IMR-90 (cell line): ENCODE data around the gene HMOX1. TPM values are rescaled to one million over a fixed set of nuclear protein-coding genes. Genes with fewer than 3 reads are reported as not detected.

ENCODE experiments used
- ATAC-seq: fragments of 200-7000 bp; cut with Tn5 transposase; 2 replicates; pipeline ENCODE4 v1.9.1; 2020; ENCODE audit warnings: low read depth, mild to moderate bottlenecking, moderate library complexity
- BruUV-seq: library from RNA; stranded (reverse); fragments of 400-500 nt; replicated peaks from 2 replicates; lab custom pipeline; 2021; lab: Mats Ljungman, UMichigan
- CTCF ChIA-PET: fragments of 300-600 bp; formaldehyde crosslinking; extraction: SDS; loops from one replicate; lab custom pipeline; 2021; ENCODE audit warnings: antibody characterized with exemption; lab: Yijun Ruan, JAX
- POLR2A ChIA-PET: fragments of 300-600 bp; sonication (Branson Sonifier 250); formaldehyde crosslinking; loops from one replicate; lab custom pipeline; 2022; ENCODE audit warnings: antibody characterized with exemption; ENCODE audit not compliant: unreplicated experiment; lab: Charles Lee
- DNase-seq: peaks from one replicate; pipeline ENCODE4 v3.0.0; 2013
- H2AFZ ChIP-seq: replicated peaks from 2 replicates; pipeline ENCODE3; 2013; ENCODE audit warnings: low read length, mild to moderate bottlenecking; ENCODE audit not compliant: poor library complexity
- H2AK5ac ChIP-seq: 2 replicates; pipeline ENCODE4 v1.6.1; 2013; ENCODE audit warnings: low read depth, low read length, inconsistent platforms
- H2AK9ac ChIP-seq: replicated peaks from 2 replicates; pipeline ENCODE3; 2013; ENCODE audit warnings: mild to moderate bottlenecking, low read depth, low read length, moderate library complexity; ENCODE audit not compliant: poor library complexity
- H2BK120ac ChIP-seq: 2 replicates; pipeline ENCODE4 v1.6.1; 2013; ENCODE audit warnings: low read depth, low read length, inconsistent platforms
- H2BK15ac ChIP-seq: 3 replicates; pipeline ENCODE4 v1.6.1; 2013; ENCODE audit warnings: low read depth, low read length, inconsistent platforms
- H2BK20ac ChIP-seq: 2 replicates; pipeline ENCODE4 v1.6.1; 2013; ENCODE audit warnings: low read depth, mild to moderate bottlenecking, inconsistent platforms, low read length, moderate library complexity
- H2BK5ac ChIP-seq: 2 replicates; pipeline ENCODE4 v1.6.1; 2013; ENCODE audit warnings: mild to moderate bottlenecking, low read depth, low read length, inconsistent platforms; ENCODE audit not compliant: poor library complexity, severe bottlenecking
- H3K14ac ChIP-seq: replicated peaks from 2 replicates; pipeline ENCODE4 v1.6.1; 2013; ENCODE audit warnings: low read depth, low read length, inconsistent platforms
- H3K18ac ChIP-seq: 2 replicates; pipeline ENCODE4 v1.6.1; 2013; ENCODE audit warnings: low read depth, low read length, control low read depth
- H3K23ac ChIP-seq: 2 replicates; pipeline ENCODE4 v1.6.1; 2013; ENCODE audit warnings: low read depth, low read length, inconsistent platforms
- H3K27ac ChIP-seq: 2 replicates; pipeline ENCODE4 v1.5.1; 2013; ENCODE audit warnings: mild to moderate bottlenecking, control low read depth, low read length; ENCODE audit not compliant: insufficient read depth
- H3K27me3 ChIP-seq: 2 replicates; pipeline ENCODE4 v1.6.1; 2013; ENCODE audit warnings: low read length; ENCODE audit not compliant: control insufficient read depth, insufficient read depth
- H3K36me3 ChIP-seq: 2 replicates; pipeline ENCODE4 v1.6.1; 2013; ENCODE audit warnings: low read length, mixed read lengths; ENCODE audit not compliant: control insufficient read depth, insufficient read depth
- H3K4ac ChIP-seq: 2 replicates; pipeline ENCODE4 v1.6.1; 2013; ENCODE audit warnings: low read depth, low read length, inconsistent platforms
- H3K4me1 ChIP-seq: 2 replicates; pipeline ENCODE4 v1.6.1; 2013; ENCODE audit warnings: low read length, mixed read lengths; ENCODE audit not compliant: control insufficient read depth, insufficient read depth
- H3K4me2 ChIP-seq: 2 replicates; pipeline ENCODE4 v1.6.1; 2013; ENCODE audit warnings: low read depth, mild to moderate bottlenecking, control low read depth, low read length, moderate library complexity
- H3K4me3 ChIP-seq: 2 replicates; pipeline ENCODE4 v1.5.1; 2013; ENCODE audit warnings: low read depth, mild to moderate bottlenecking, control low read depth, low read length, moderate library complexity; ENCODE audit not compliant: insufficient read depth
- H3K56ac ChIP-seq: 2 replicates; pipeline ENCODE4 v1.6.1; 2013; ENCODE audit warnings: low read length, inconsistent platforms; ENCODE audit not compliant: insufficient read depth; ENCODE audit errors: extremely low read depth
- H3K79me1 ChIP-seq, 2 experiments: 2 replicates each; pipeline ENCODE4 v1.6.1; 2013; ENCODE audit warnings: low read length in 2 of 2, inconsistent platforms in 1 of 2, low read depth in 1 of 2
- H3K9ac ChIP-seq: 2 replicates; pipeline ENCODE4 v1.6.1; 2013; ENCODE audit warnings: low read depth, low read length, control low read depth
- H3K9me1 ChIP-seq: 2 replicates; pipeline ENCODE4 v1.6.1; 2013; ENCODE audit warnings: low read length, inconsistent platforms; ENCODE audit not compliant: insufficient read depth
- H3K9me3 ChIP-seq: 2 replicates; pipeline ENCODE4 v1.6.1; 2013; ENCODE audit warnings: low read length; ENCODE audit not compliant: control insufficient read depth, insufficient read depth
- H4K20me1 ChIP-seq: 2 replicates; pipeline ENCODE4 v1.6.1; 2013; ENCODE audit warnings: low read length, inconsistent platforms; ENCODE audit not compliant: insufficient read depth
- H4K5ac ChIP-seq: 2 replicates; pipeline ENCODE4 v1.6.1; 2013; ENCODE audit warnings: mild to moderate bottlenecking, low read depth, low read length, control low read depth
- H4K8ac ChIP-seq, 2 experiments: 2 replicates each; pipeline ENCODE4 v1.6.1; 2013; ENCODE audit warnings: low read depth in 2 of 2, low read length in 2 of 2, control low read depth in 1 of 2, inconsistent platforms in 1 of 2
- H4K91ac ChIP-seq: 2 replicates; pipeline ENCODE4 v1.6.1; 2013; ENCODE audit warnings: low read depth, low read length, inconsistent platforms; ENCODE audit not compliant: insufficient read depth
- CEBPB ChIP-seq: IDR thresholded peaks from 2 replicates; pipeline ENCODE4 v1.6.1; 2012; ENCODE audit warnings: low read depth, low read length, improper control_type of control experiment
- CTCF ChIP-seq: conservative IDR thresholded peaks from 2 replicates; pipeline ENCODE4 v1.5.1; 2012; ENCODE audit warnings: mild to moderate bottlenecking, low read depth, low read length, improper control_type of control experiment
- FOS ChIP-seq: fragments of 150-350 bp; IDR thresholded peaks from 2 replicates; pipeline ENCODE4 v1.6.1; 2016; ENCODE audit warnings: low read depth, low read length
- NFE2L2 ChIP-seq: fragments of 150-350 bp; IDR thresholded peaks from 2 replicates; pipeline ENCODE4 v1.6.1; 2016; ENCODE audit warnings: low read depth, mild to moderate bottlenecking, low read length
- POLR2A ChIP-seq: IDR thresholded peaks from 2 replicates; pipeline ENCODE4 v1.6.1; 2012; ENCODE audit warnings: mild to moderate bottlenecking, low read depth, low read length
- RAD21 ChIP-seq: IDR thresholded peaks from 2 replicates; pipeline ENCODE4 v1.6.1; 2012; ENCODE audit warnings: low read length, improper control_type of control experiment
- RCOR1 ChIP-seq: IDR thresholded peaks from 2 replicates; pipeline ENCODE4 v1.6.1; 2012; ENCODE audit warnings: mild to moderate bottlenecking, low read length, improper control_type of control experiment; ENCODE audit not compliant: insufficient replicate concordance
- RFX5 ChIP-seq: IDR thresholded peaks from 2 replicates; pipeline ENCODE4 v1.8.0; 2012; ENCODE audit warnings: low read depth, mild to moderate bottlenecking, low read length, moderate library complexity
- WGBS, 2 experiments: methylation state at CpG; one replicate each; pipeline versions ENCODE4 v1.1.5 to v1.1.7; 2013; ENCODE audit warnings: missing lambda C conversion rate in 2 of 2; ENCODE audit not compliant: insufficient read length in 1 of 2; ENCODE audit errors: extremely low coverage in 2 of 2; 5-methylcytosine and 5-hydroxymethylcytosine counted together
- dilution Hi-C: fragments of 300-500 bp; cut with HindIII; formaldehyde crosslinking; loops from one replicate; pipeline ENCODE4 v1.14.3; 2018; ENCODE audit warnings: low sequenced_read_pairs; ENCODE audit not compliant: unreplicated experiment
- in situ Hi-C: fragments of 300-500 bp; cut with MboI; formaldehyde crosslinking; loops from 3 replicates; pipeline ENCODE4 v1.14.3; 2019; ENCODE audit warnings: low sequenced_read_pairs, inconsistent platforms, mixed read lengths
- intact Hi-C: fragments of 100-400 bp; cut with micrococcal nuclease; formaldehyde crosslinking; loops from 2 replicates; pipeline ENCODE4 v1.10.0; 2022
- polyA plus RNA-seq, 3 experiments: library from polyadenylated mRNA; depleted of rRNA; stranded (reverse); fragments of >200 nt; gene quantifications; 2 replicates each; pipeline ENCODE4 v1.2.3, GENCODE V29; 2012; ENCODE audit warnings: low replicate concordance in 1 of 3
- total RNA-seq: library from RNA; depleted of rRNA; stranded (reverse); fragments of >200 nt; gene quantifications from 2 replicates; pipeline ENCODE4 v1.2.3, GENCODE V29; 2012

The HMOX1 gene
- total and polyA plus RNA-seq, 2 of the 4 experiments (the other 2 are of a cell fraction): 23.1 to 50.5 TPM

- H3K36me3 ChIP-seq: no peaks in the 10 kb centered on the region
- DNase-seq (no peak), ATAC-seq (no peak)
- no peak overlapping the region for H2BK5ac ChIP-seq
- no peak overlapping the region for H4K8ac ChIP-seq
- H2AK9ac ChIP-seq: no peak overlapping the region
- H3K4me3 ChIP-seq: no peak overlapping the region
- 0 out of 2 replicates have a peak, but pooled peaks cover 3% of the 10 kb centered on the region for H3K9me1 ChIP-seq
- no peaks in the 10 kb centered on the region for H3K9me3 ChIP-seq
- no peak overlapping the region for H3K14ac ChIP-seq
- CTCF ChIA-PET: interaction anchor here (0.6 kb wide), 1 partner anchor 73 kb away, joined by 3 read pairs; no protein-coding TSS in a partner anchor
- no peak overlapping the region for H2BK120ac ChIP-seq
- no peak overlapping the region for H2BK20ac ChIP-seq
- no peak overlapping the region for H3K27ac ChIP-seq
- POLR2A ChIA-PET: no interaction called here
- no peak overlapping the region for H3K23ac ChIP-seq
- BruUV-seq: no TSS peak
- dilution Hi-C loops (no loop called here), intact Hi-C loops (no loop called here), in situ Hi-C loops (no loop called here)
- H4K91ac ChIP-seq: no peak overlapping the region
- peaks cover 6% of the 10 kb centered on the region for H3K4me1 ChIP-seq
- H3K56ac ChIP-seq: no peak overlapping the region
- no peak overlapping the region for H4K5ac ChIP-seq
- WGBS, 2 experiments: 92% methylated on average over 2 of the region's 6 CpGs; no CpG with 5 or more reads in 1 of the 2 experiments
- no peak overlapping the region for H2BK15ac ChIP-seq
- no peak overlapping the region for H2AFZ ChIP-seq
- H4K20me1 ChIP-seq: no peaks in the 10 kb centered on the region
- H3K4me2 ChIP-seq: no peak overlapping the region
- 0 out of 2 replicates have a peak overlapping the region, but pooled peaks have one; percentile 22 for H2AK5ac ChIP-seq
- TF ChIP-seq CTCF (no peak), RFX5 (no peak), RAD21 (no peak), RCOR1 (no peak), POLR2A (no peak), FOS (no peak), CEBPB (no peak), NFE2L2 (no peak)
- no peak overlapping the region for H3K9ac ChIP-seq
- H3K18ac ChIP-seq: no peak overlapping the region
- H3K27me3 ChIP-seq: no peaks in the 10 kb centered on the region
- H3K4ac ChIP-seq: peak overlapping the region; percentile 22; the same call in 1 of the 2 replicates
- no peaks in the 10 kb centered on the region for H3K79me1 ChIP-seq
These were observed 12.5 kb upstream of the HMOX1 start for GRCh38 chr22:35368386-35368785.
